K562 (cell line): ENCODE results near the gene PTTG1IP. TPM values are rescaled to one million over a fixed set of nuclear protein-coding genes. Genes with fewer than 3 reads are reported as not detected.

Experiments
- E2F3 ChIP-seq: fragments of 250-450 bp; sonication (Bioruptor Pico); IDR thresholded peaks from 2 replicates; pipeline ENCODE4 v1.4.0; 2020; ENCODE audit warnings: mild to moderate bottlenecking
- GABPA ChIP-seq: fragments of 200-800 bp; sonication (Bioruptor generic); conservative IDR thresholded peaks from 2 replicates; pipeline ENCODE4 v1.6.1; 2016; ENCODE audit warnings: low read depth, missing genetic modification characterization, missing compliant biosample characterization
- HCFC1 ChIP-seq: IDR thresholded peaks from 2 replicates; pipeline ENCODE4 v1.6.1; 2012; ENCODE audit warnings: low read depth, low read length, improper control_type of control experiment
- HNRNPUL1 ChIP-seq: fragments of 200-400 bp; formaldehyde crosslinking; IDR thresholded peaks from 2 replicates; pipeline ENCODE4 v1.6.1; 2017; ENCODE audit warnings: low read length
- MAZ ChIP-seq, 2 experiments: fragments of 450-650 bp in 1 of 2; sonication (generic) in 1 of 2; formaldehyde crosslinking; IDR thresholded peaks in 1 of 2; conservative IDR thresholded peaks in 1 of 2; 2 replicates each; pipeline versions ENCODE4 v1.4.0 to v1.5.0; 2020; ENCODE audit warnings: mild to moderate bottlenecking in 1 of 2, missing genetic modification reagents in 1 of 2
- MLX ChIP-seq, 2 experiments: fragments of 450-650 bp in 1 of 2; sonication (generic) in 1 of 2; formaldehyde crosslinking; conservative IDR thresholded peaks; 2 replicates each; pipeline versions ENCODE4 v1.4.0 to v1.8.1; 2020 to 2022; ENCODE audit warnings: mild to moderate bottlenecking in 1 of 2, missing genetic modification reagents in 1 of 2
- PTBP1 ChIP-seq: fragments of 200-400 bp; formaldehyde crosslinking; IDR thresholded peaks from 2 replicates; pipeline ENCODE4 v1.6.1; 2017; ENCODE audit warnings: low read depth, low read length
- RB1 ChIP-seq: fragments of 450-650 bp; IDR thresholded peaks from 2 replicates; pipeline ENCODE4 v1.6.1; 2017; ENCODE audit warnings: low read depth, mild to moderate bottlenecking
- RBM14 ChIP-seq: fragments of 200-400 bp; formaldehyde crosslinking; IDR thresholded peaks from 2 replicates; pipeline ENCODE4 v1.6.1; 2018; ENCODE audit warnings: low read depth, mild to moderate bottlenecking, low read length, moderate library complexity, borderline replicate concordance; ENCODE audit not compliant: insufficient read depth
- RBM39 ChIP-seq: fragments of 200-400 bp; formaldehyde crosslinking; optimal IDR thresholded peaks from 2 replicates; pipeline ENCODE3; 2018; ENCODE audit warnings: low read depth, low read length
- RFX1 ChIP-seq: fragments of 450-650 bp; IDR thresholded peaks from 2 replicates; pipeline ENCODE4 v1.6.1; 2016; ENCODE audit warnings: mild to moderate bottlenecking, moderate library complexity
- SIN3A ChIP-seq, 2 experiments: fragments of 150-350 bp in 1 of 2; IDR thresholded peaks; 2 replicates each; pipeline ENCODE4 v1.6.1; 2011 to 2016; ENCODE audit warnings: borderline replicate concordance in 2 of 2, low read depth in 2 of 2, low read length in 2 of 2, mild to moderate bottlenecking in 2 of 2, moderate library complexity in 2 of 2; ENCODE audit not compliant: control insufficient read depth in 1 of 2
- SMARCC2 ChIP-seq: fragments of 450-650 bp; IDR thresholded peaks from 2 replicates; pipeline ENCODE4 v1.6.1; 2017; ENCODE audit warnings: antibody characterized with exemption, moderate library complexity, mild to moderate bottlenecking, low read depth
- TCF7 ChIP-seq: sonication (generic); IDR thresholded peaks from 2 replicates; pipeline ENCODE4 v1.6.1; 2016; ENCODE audit warnings: antibody characterized with exemption, borderline replicate concordance
- USF1 ChIP-seq: sonication (generic); formaldehyde crosslinking; IDR thresholded peaks from 2 replicates; pipeline ENCODE4 v1.9.0; 2022; ENCODE audit warnings: mild to moderate bottlenecking, missing genetic modification reagents
- YY1 ChIP-seq, 3 experiments: IDR thresholded peaks; 2 replicates each; pipeline ENCODE4 v1.6.1; 2011; ENCODE audit warnings: low read length in 2 of 3, mild to moderate bottlenecking in 2 of 3, moderate library complexity in 2 of 3, borderline replicate concordance in 1 of 3, control low read depth in 1 of 3, low read depth in 1 of 3; ENCODE audit not compliant: insufficient read depth in 3 of 3, insufficient replicate concordance in 2 of 3, control insufficient read depth in 1 of 3, insufficient read length in 1 of 3; ENCODE audit errors: extremely low read depth in 1 of 3
- ZBED1 ChIP-seq: IDR thresholded peaks from 2 replicates; pipeline ENCODE4 v1.6.1; 2014
- ZBTB26 ChIP-seq: fragments of 450-650 bp; formaldehyde crosslinking; IDR thresholded peaks from 2 replicates; pipeline ENCODE4 v1.4.0; 2022; ENCODE audit warnings: missing genetic modification characterization
- ZNF124 ChIP-seq: sonication (generic); formaldehyde crosslinking; IDR thresholded peaks from 2 replicates; pipeline ENCODE4 v1.8.1; 2022; ENCODE audit warnings: missing genetic modification reagents
- ZNF347 ChIP-seq: fragments of 450-650 bp; formaldehyde crosslinking; IDR thresholded peaks from 2 replicates; pipeline ENCODE4 v1.4.0; 2020; ENCODE audit warnings: low read depth, mild to moderate bottlenecking, moderate library complexity
- ZNF75A ChIP-seq: fragments of 450-650 bp; formaldehyde crosslinking; IDR thresholded peaks from 2 replicates; pipeline ENCODE4 v1.4.0; 2020; ENCODE audit warnings: mild to moderate bottlenecking
- polyA plus RNA-seq, 8 experiments: library from polyadenylated mRNA; depleted of rRNA in 4 of 8; stranded (reverse) in 5 of 8; unstranded in 3 of 8; fragments of >200 nt; fragmentation: Nextera tagmentation in 2 of 8; fragmentation: Illumina TruSeq in 1 of 8; extraction: Ambion mirVana in 2 of 8; extraction: Trizol in 1 of 8; gene quantifications; 2 replicates each; pipeline versions ENCODE4 v1.2.1 to v1.2.3, GENCODE V29; 2011 to 2014; ENCODE audit warnings: inconsistent platforms in 1 of 8, missing spikeins in 1 of 8
- total RNA-seq, 7 experiments: library from RNA; depleted of rRNA in 6 of 7; stranded (reverse); fragments of >200 nt in 6 of 7; fragmentation: Illumina TruSeq in 2 of 7; extraction: Trizol in 2 of 7; gene quantifications; 2 replicates each; pipeline versions ENCODE4 v1.2.1 to v1.2.3, GENCODE V29; 2011 to 2021; ENCODE audit warnings: low replicate concordance in 1 of 7
- TF ChIP-seq, protein P1 (sequence below): sonication (generic); formaldehyde crosslinking; IDR thresholded peaks from 2 replicates; pipeline ENCODE4 v1.4.0; 2020; ENCODE audit warnings: mild to moderate bottlenecking, missing genetic modification reagents

PTTG1IP gene
- total and polyA plus RNA-seq, 9 of the 15 experiments (the other 6 are each of a cell fraction or from before 2014, with no cell fraction given), result 5.0 to 99.3 (median 82.4) TPM

DNA sequence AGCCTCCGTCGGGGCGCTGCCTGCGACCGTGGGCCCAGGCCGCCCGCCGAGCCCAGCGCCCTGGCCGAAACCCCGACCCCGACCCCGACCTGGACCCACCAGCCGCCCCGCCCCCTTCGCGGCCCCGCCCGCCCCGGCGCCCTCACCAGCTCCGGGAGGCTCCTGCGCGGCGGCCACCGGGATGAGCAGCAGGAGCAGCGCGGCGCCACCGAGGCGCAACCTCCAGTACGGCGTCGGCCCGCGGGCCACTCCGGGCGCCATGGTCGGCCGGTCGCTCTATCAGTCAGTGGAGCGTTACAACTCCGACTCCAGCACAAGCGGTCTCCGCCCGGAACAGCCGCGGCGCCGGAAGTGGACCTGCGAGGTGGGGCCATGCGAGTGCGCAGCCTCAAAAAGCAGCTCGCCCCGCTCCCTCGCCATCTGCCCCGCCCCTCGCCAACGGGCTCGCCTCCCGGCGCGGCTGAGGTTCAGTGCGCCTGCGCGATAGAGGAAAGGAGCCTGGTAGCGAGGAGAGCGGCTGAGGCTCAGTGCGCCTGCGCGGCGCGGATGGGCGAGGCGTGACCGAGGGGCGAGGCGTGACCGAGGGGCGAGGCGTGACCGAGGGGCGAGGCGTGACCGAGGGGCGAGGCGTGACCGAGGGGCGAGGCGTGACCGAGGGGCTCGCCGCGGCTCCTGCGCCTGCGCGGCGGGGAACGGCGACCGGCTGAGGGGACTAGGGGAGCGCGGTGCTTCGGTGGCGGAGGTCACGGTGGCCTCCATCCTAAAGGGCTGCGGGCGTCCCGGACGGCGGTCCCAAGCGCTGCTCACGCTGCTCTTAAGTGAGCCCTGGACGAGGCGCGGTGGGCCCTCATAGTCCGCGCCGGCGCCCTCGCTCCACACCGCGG lies at the start of gene PTTG1IP (continued):
- TF ChIP-seq YY1 (IDR thresholded peaks at IDR 0.05; ENCODE audit: borderline replicate concordance in 1 of 3, control insufficient read depth in 1 of 3, extremely low read depth in 1 of 3, insufficient read depth in 3 of 3, insufficient read length in 1 of 3, insufficient replicate concordance in 2 of 3, low read depth in 1 of 3, low read length in 2 of 3) (peak in 2 of 3 experiments; percentile 61 to 82), HNRNPUL1 (no peak), ZBED1 (no peak), USF1 (CRISPR knock-in tag) (peak; percentile 69), ZBTB26 (CRISPR knock-in tag) (no peak), SIN3A (IDR thresholded peaks at IDR 0.05; ENCODE audit: borderline replicate concordance in 2 of 2, control insufficient read depth in 1 of 2, low read depth in 2 of 2, low read length in 2 of 2) (peak; percentile 30 to 84; a peak in 1 of 4 replicates), RB1 (peak; percentile 58), MAZ (CRISPR knock-in tag; conservative IDR thresholded peaks at IDR 0.05 in 1 of 2, IDR thresholded peaks at IDR 0.05 in 1 of 2) (peak; percentile 97 to 99), RBM39 (no peak), SMARCC2 (no peak), E2F3 (peak; percentile 75), RBM14 (no peak), MLX (CRISPR knock-in tag; conservative IDR thresholded peaks at IDR 0.05) (no peak; a peak in 1 of 4 replicates), HCFC1 (peak; percentile 29; the same call in 1 of the 2 replicates), ZNF347 (no peak), GABPA (tag) (peak; percentile 92), ZNF75A (CRISPR knock-in tag) (no peak), TCF7 (no peak), RFX1 (no peak), ZNF124 (CRISPR knock-in tag) (peak; percentile 91; the same call in 1 of the 2 replicates), PTBP1 (no peak)
- TF ChIP-seq, protein P1, sequence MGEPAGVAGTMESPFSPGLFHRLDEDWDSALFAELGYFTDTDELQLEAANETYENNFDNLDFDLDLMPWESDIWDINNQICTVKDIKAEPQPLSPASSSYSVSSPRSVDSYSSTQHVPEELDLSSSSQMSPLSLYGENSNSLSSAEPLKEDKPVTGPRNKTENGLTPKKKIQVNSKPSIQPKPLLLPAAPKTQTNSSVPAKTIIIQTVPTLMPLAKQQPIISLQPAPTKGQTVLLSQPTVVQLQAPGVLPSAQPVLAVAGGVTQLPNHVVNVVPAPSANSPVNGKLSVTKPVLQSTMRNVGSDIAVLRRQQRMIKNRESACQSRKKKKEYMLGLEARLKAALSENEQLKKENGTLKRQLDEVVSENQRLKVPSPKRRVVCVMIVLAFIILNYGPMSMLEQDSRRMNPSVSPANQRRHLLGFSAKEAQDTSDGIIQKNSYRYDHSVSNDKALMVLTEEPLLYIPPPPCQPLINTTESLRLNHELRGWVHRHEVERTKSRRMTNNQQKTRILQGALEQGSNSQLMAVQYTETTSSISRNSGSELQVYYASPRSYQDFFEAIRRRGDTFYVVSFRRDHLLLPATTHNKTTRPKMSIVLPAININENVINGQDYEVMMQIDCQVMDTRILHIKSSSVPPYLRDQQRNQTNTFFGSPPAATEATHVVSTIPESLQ, result peak; percentile 89; the same call in 1 of the 2 replicates
